ENCODE results near the gene TOGARAM1.

TOGARAM1 gene

DNA sequence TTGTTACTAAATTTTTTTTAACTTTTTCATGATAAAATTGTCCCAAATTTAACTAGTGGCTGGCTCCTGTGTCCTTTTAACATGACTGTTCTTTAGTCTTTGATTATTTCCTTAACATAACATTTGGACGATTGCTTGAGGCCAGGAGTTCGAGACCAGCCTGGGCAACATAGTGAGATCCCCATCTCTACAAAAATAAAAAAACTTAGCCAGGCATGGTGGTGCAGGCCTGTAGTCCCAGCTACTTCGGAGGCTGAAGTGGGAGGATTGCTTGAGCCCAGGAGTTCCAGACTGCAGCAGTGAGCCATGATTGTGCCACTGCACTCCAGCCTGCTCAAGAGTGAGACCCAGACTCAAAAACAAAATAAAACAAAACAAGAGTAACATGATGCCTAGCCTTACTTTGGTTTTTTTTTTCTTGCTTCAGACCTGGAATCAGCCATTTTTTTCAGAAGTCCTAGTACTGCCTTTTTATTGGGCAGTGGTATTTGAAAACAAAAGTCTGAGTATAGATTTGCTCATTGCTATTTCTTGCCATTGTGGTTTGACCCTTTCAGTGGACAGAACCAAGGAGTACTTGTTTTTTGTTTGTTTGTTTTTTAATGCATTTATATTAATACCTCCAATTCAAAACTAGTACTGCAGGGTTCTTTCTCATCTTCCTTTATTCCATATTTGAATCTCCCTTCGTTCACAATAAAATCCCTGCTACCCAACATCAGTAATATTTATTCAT, 4.8 kb downstream of the TOGARAM1 start:
- no peak for DNase-seq

- no peak for DNase-seq
Observed at GRCh38 chr14:44968714-44969113, 6.7 kb downstream of the TOGARAM1 start.

DNA sequence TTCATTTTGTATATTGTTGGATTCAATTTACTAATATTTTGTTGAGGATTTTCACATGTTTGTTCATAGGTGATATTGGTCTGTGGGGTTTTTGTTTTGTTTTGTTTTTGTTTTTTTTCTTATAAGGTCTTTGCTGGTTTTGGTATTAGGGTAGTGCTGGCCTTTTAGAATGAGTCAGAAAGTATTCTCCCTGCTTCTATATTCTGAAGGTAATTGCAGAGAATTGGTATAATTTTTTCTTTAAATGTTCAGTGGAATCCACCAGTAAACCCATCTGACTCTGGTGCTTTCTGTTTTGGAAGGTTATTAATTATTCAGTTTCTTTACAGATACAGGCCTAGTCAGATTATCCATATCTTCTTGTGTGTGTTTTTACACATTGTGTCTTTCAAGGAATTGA, 8.9 kb downstream of the TOGARAM1 start:
- no peak for DNase-seq

DNA sequence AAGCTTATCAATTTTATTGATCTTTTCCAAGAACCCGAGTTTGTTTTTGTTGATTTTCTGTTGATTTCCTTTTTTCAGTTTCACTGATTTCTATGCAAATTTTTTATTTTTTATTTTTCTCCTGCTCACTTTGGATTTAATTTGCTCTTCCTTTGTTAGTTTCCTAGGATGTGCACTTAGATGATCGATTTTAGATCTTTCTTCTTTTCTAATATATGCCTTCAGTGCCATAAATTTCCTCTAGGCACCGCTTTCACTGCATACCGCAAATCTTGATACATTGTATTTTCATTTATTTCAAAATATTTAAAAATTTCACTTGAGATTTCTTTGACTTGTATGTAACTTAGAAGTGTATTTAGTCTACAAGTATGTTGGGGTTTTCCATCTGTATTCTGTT, 9.5 kb downstream of the TOGARAM1 start:
- no peak for DNase-seq

- no peak for DNase-seq
Observed at GRCh38 chr14:44979273-44979672, 17.3 kb downstream of the TOGARAM1 start.

DNA sequence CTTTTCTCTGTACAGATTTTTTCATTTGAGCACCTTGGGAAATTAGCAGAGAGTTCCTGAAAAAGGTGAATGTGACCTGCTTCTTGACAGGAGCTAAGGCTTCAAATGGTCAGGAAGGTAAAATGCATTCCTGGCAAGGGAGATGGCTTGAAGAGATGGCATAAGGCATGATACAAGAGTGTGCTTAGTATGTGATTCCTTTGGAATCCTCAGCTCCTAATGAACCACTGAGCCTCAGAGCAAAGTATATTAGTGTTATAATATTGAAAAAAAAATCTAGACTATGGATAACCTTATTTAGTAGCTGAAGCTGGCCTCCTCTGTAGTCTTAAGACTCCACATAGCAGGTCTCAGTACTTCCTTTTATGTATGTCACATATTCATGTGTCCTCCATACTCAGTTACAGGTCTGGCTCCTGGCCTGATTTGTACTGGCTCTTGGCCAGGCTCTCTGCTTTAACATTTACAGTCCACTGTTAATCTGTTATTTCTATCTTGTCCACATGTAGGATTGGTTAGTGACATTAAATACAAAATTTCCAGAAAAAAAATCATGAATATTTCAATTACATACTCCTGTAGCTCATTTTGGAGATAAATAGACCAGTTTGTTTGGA, 17.9 kb downstream of the TOGARAM1 start:
- no peak for DNase-seq

GRCh38 chr14:44981198-44981597, 19.2 kb downstream of the TOGARAM1 start:
- DNase-seq = no peak

DNA sequence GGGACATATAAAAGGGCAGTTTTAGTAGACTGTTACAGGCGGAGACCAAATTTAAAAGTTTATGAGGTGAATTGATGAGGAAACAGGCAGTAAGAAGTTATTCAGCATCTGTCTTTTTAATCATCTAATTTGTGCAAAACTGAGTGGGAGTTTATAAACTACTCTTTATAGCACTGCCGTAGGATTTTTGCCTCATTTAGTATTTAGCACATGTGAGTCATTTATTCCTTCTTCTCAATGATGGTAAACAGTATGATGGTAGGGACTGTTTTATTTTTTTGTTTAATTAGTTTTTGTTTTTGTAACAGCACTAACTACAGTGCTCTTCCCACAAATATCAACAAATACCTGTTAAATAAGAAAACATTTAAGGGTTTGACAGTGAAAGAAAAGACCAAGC, 20.6 kb downstream of the TOGARAM1 start:
- no peak for DNase-seq

GRCh38 chr14:44988694-44989093, 26.7 kb downstream of the TOGARAM1 start:
- no peak for DNase-seq

- no peak for DNase-seq
Observed at GRCh38 chr14:44989497-44990440, 27.8 kb downstream of the TOGARAM1 start.

- DNase-seq = no peak
Observed at GRCh38 chr14:44990533-44990932, 28.5 kb downstream of the TOGARAM1 start.

DNA sequence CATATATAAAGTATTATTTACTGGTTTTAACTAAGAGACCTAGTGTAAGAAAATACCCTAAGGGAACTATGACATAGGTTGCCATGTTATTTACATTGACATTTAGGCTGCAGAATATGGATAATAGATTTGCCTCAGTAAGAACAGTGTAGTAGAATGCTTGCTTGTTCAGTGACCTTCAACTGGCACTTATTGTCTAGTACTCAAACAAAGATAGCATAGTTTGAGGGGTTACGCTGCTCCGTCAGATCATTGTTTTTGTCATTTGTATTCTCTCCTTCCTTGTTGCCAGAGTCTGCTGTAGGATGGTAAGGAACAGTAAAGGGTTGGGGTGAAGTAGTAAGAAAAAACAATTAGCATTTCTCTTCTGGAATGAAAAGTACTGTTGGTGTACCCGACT, 33.2 kb downstream of the TOGARAM1 start:
- no peak for DNase-seq

DNA sequence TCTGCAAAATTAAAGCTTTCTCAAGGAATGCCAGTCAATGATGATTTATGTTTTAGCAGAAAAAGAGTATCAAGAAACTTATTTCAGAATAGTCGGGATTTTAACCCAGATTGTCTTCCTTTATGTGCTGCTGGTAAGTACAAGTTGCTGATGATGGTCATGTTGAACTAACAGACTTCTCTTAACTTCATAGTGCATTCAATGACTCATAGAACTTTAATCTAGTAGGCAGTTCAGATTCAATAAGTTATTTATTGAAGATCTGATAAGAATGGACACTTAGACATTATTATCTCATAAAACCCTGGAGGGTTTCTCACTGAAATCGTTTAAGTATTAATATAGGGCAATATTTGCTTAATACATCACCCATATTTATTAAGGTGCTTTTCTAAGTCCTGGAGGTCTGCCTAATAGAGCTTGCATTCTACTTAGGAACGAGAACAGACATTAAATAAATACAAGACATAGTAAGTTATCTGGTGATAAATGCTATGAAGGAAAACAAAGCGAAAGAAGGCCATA, 33.8 kb downstream of the TOGARAM1 start:
- no peak for DNase-seq

- no peak for DNase-seq
Observed at GRCh38 chr14:45003924-45004323, 41.9 kb downstream of the TOGARAM1 start.

- DNase-seq = no peak
Observed at GRCh38 chr14:45015133-45015532, 53.1 kb downstream of the TOGARAM1 start.

- DNase-seq = no peak
Observed at GRCh38 chr14:45028107-45028626, 66.2 kb downstream of the TOGARAM1 start.

DNA sequence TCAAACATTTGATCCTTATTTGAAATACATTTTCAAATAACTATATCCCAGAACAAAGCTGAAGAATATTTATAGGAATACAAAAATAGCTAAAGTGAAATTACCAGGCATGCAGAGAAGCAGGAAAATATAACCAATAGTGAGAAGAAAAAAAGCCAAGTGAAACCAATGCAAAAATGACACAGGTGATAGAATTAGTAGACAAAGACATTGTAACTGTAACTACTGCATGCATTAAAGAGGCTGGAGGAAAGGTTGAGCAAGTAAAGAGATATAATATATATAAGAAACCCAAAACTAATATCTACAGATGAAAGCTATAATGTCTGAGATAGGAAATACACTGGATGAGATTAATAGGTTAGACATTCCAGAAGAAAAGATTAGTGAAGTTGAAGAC, 72.7 kb downstream of the TOGARAM1 start:
- DNase-seq = no peak

DNA sequence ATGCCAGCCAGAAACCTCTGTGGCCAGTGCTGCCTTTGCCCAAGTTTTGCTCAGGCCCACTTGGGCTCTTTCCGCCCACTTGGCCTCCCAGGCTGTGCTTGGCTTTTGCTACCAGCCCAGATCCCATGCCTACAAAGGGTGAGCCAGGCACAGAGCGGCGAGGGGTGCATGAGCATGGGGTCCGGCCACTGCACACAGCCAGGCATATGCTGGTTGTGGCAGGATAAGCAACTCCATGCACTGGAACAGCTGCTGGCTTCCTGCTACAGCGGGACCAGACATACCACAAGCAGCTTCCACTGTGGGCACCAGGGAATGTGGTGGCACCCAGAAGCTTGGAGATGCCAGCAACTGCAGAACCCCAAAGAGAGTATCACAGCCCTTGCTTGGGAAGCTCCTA, 76.3 kb downstream of the TOGARAM1 start:
- no peak for DNase-seq

- no peak for DNase-seq
Observed at GRCh38 chr14:45038865-45039264, 76.9 kb downstream of the TOGARAM1 start.

DNA sequence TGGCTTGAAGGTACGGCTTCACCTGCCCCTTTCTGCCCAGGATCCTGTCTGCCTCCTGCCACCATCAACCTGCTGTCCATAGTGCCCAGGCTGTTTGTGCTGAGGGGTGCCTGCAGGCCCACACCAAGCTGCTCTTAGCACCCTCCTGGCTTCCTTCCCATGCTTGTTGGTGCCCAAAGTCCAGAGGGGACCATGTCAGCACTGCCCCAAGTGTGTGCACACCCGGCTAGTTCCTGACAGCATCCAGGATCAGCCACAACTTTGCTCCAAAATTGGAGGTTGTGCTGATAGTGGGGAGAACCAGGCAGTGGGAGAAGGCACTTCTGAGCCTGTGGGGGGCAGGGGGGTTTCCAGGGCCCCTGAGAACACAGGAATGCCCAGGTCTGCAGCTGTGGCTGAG, 77.4 kb downstream of the TOGARAM1 start:
- DNase-seq = no peak

GRCh38 chr14:45041641-45042040, 79.7 kb downstream of the TOGARAM1 start:
- DNase-seq = no peak

- DNase-seq = no peak
Observed at GRCh38 chr14:45044638-45045037, 82.6 kb downstream of the TOGARAM1 start.

DNA sequence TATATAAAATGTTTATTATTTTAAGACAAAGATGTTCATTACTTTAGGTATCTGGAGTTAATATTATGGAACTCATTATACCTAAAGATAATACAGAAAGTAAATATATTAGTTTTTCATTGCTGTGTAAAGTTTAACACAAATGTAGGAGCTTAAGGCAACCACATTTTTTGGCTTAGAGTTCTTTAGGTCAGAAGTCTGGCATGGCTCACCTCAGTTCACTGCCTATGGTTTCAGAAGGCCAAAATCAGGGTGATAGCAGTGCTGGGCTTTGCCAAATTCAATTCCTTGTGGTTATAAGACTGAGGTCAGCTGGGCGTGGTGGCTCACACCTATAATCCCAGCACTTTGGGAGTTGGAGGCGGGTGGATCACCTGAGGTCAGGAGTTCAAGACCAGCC, 86.4 kb downstream of the TOGARAM1 start:
- DNase-seq = no peak

All from NCI-H774 (cell line).